Fibroblast of upper back skin (primary cell): Measurements from ENCODE around the gene BEAN1.
"Not testable (repeated sequence)": the region's sequence is repeated elsewhere in the genome, so short reads cannot be mapped to it uniquely, and the experiment has no call there.

ENCODE experiments used
- DNase-seq: peaks from one replicate; pipeline ENCODE4 v3.0.0-alpha.2; 2013

The BEAN1 gene

DNA sequence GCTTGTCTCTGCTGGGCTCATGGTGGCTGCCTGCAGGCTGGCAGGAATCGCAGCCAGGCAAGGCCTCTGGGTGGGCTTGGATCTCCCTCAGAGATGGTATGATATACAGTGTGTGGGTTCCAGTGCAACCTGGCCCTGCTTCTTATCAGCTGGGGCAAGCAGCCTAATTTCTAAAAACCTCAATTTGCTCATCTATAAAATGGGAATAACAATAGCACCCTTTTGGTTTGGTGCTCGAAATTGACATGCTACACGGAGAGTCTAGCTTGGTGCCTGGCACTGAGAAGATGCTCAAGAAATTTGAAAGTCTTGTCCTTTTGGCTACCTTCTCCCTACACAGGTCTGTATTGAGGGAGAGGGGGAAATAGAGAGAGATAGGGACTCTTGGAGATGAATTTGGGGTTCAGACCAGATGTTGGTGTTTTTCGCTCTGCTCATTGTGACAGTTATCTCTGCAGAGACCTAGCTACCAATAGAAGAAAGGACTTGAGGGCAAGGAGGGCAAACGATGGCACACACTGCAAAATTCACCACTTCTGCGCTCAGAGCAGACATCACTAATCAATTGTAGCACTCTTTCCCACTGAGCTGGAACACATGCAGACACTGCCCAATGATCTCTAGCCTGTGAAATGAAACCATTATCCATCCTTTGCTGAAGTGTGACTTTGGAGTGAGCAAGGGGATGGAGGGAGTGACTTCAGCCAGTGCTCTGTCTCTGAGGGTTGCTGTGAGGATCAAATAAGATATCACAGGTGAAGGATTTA lies 15.6 kb downstream of the BEAN1 start:
- no peak for DNase-seq

GRCh38 chr16:66443269-66443652 lies 16.2 kb downstream of the BEAN1 start:
- no peak for DNase-seq

GRCh38 chr16:66444049-66444481 lies 17.0 kb downstream of the BEAN1 start:
- no peak for DNase-seq

GRCh38 chr16:66446737-66447136 lies 19.6 kb downstream of the BEAN1 start:
- no peak for DNase-seq

DNA sequence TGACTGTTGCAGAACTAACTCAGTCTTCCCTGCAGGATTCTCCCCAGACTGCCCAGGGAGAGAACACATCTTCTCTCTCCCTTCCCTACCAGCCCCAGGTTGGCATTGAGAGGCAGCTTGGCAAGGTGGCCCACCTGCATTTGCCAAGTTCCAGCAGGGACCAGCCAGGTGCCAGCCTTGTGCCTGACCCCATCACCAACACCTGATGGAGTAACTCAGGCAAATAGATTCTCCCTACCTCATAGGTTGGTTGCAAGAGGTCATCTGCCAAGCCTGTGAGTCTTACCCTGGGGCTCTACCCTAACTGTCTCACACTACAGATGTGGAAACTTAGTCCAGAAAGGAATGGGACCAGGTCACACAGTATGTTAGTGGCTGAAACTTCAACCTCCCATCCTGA lies 20.4 kb downstream of the BEAN1 start:
- DNase-seq = no peak

DNA sequence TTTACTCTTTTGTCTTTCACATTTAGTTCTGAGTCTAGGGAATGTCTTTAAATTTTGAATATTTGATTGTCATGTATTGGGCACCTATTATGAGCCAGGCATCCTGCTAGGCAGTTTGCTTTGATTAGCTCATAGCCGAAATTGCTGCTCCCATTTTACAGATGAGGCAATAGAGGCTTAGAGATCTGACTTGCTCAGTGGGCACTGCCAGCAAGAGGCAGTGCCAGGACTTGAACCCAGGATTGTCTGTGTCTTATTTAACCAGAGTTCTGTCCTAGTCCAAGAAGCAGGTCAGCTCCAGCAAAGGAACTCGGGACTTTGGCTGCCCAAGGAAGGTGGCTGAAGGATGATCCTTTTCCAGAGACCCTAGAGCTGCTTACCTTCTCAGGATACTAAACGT lies 24.5 kb downstream of the BEAN1 start:
- DNase-seq = no peak

DNA sequence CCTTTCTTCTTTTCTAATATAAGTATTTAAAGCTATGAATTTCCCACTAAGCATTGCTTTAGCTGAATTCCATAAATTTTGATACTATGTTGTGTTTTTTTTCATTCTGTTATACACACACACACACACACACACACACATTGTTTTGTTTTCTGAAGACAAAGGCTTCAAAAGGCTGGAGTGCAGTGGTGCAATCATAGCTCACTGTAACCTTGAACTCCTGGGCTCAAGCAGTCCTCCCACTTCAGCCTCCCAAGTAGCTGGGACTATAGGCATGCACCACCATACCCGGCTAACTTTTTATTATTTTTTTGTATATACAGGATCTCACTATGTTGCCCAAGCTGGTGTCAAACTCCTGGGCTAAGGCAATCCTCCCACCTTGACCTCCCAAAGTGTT lies 26.1 kb downstream of the BEAN1 start:
- DNase-seq = not testable (repeated sequence)

DNA sequence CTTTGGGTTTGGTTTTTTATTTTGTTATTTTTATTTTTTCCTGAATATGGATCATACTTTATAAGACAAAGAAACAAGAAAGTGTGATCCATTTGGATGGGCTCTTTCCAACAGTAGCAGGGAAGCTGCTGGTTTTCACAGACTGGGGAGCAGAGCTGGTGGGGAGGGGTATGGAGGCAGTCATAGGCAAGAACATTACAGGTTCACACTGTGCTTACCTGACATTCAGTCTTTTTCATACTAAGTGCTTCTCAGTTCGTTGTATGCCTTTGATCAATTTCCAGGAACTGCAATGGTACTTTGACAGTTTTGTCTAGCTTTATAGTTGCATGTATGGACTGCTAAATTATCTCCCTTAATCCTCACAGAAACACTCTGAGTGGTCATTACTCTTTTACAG lies 27.7 kb downstream of the BEAN1 start:
- DNase-seq = no peak

- no peak for DNase-seq
Observed at GRCh38 chr16:66455970-66456369, 28.9 kb downstream of the BEAN1 start.

GRCh38 chr16:66457888-66458287 lies 30.8 kb downstream of the BEAN1 start:
- DNase-seq = peak; percentile 20

DNA sequence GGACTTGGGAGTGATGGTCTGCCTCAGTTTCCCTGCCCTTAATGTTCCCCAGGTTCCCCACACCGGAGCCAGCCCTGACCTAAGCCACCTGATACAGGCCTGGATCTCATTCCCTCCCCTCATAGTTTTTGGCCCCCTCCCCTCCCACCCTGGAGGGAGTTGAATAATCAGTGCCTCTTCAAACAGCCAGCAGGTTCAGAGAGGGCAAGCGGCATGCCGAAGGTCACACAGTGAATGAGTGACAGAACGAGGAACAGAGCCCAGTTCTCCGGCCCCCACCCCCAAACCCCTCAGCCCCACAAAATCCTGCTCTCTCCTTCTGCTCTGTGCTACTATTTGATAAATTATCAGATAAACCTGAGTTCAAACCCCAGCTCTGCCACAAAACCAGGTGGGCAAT lies 31.2 kb downstream of the BEAN1 start:
- DNase-seq = no peak

GRCh38 chr16:66458853-66459252 lies 31.8 kb downstream of the BEAN1 start:
- DNase-seq = no peak

- no peak for DNase-seq
Observed at GRCh38 chr16:66459878-66460277, 32.8 kb downstream of the BEAN1 start.

- no peak for DNase-seq
Observed at GRCh38 chr16:66460703-66461102, 33.6 kb downstream of the BEAN1 start.

GRCh38 chr16:66462912-66463311 lies 35.8 kb downstream of the BEAN1 start:
- DNase-seq = peak; percentile 36

DNA sequence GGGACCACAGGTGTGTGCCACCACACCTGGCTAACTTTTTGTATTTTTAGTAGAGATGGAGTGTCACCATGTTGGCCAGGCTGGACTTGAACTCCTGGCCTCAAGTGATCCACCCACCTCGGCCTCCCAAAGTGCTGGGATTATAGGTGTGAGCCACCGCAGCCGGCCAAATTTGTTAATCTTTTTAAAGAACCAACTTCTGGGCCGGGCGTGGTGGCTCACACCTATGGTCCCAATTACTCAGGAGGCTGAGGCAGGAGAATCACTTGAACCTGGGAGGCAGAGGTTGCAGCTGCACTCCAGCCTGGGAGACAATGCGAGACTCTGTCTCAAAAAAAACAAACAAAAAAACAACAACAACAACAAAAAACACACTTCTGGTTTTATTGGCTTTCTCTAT lies 38.9 kb downstream of the BEAN1 start:
- not testable (repeated sequence) for DNase-seq

DNA sequence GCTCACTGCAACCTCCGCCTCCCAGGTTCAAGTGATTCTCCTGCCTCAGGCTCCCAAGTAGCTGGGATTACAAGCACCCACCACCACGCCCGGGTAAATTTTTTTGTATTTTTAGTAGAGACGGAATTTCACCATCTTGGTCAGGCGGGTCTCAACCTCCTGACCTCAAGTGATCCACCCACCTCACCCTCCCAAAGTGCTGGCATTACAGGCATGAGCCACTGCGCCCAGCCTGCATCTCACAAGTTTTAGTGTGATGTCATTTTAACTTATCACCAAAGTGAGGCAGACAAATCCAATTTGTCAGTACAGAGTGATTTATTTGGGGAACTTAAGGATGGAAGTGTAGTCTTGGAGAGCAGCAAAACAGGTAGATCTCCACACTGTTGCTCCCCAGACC lies 39.5 kb downstream of the BEAN1 start:
- DNase-seq = not testable (repeated sequence)

DNA sequence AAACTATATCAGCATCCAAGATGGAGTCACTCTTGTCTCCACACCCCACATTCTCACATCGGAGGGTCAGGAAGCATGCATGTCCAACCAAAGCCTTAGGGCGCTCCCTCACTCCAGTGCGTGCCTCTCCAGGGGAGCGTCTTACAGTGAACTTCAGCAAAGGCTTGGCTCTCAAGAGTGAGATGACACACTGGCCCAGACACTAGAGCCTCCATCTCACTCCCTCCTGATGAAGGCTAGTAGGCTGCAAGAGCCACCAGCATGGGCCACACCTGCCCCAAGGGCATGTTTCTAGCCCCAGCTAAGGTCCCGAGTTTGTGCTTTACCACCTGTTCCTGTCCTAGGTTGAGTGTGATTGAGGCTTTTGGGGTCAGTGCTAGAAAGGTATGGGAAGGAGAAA lies 40.5 kb downstream of the BEAN1 start:
- no peak for DNase-seq

DNA sequence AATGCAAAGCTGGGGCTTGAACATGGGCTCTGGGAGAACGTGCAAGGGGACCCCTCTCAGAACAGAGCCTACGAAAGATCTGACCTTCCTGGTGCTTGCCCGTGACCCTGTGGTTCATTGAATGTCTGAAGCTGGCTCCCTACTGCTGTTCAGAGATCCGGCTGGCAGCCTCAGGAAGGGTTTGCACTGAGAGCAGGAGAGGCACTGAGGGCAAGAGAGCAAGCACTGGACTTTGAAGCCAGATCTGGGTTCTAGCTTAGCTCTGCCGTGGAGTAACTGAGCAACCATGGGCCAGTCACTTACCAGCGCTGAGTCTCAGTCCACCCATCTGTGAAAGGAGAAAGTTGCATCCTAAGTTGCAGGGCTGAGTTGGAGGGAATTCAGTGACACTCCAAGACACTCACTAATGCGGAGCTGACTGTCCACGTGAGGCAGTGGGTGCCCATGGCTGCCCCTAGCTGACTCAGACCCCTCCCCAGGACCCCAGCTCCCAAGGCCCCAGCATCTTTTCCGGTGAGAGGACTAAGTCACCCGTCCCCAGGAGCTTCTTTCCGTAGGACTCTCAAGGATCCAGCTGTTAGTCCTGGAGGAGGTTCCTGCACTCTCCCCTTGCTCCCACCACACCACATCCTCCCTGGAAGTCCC lies 41.3 kb downstream of the BEAN1 start:
- DNase-seq = no peak

DNA sequence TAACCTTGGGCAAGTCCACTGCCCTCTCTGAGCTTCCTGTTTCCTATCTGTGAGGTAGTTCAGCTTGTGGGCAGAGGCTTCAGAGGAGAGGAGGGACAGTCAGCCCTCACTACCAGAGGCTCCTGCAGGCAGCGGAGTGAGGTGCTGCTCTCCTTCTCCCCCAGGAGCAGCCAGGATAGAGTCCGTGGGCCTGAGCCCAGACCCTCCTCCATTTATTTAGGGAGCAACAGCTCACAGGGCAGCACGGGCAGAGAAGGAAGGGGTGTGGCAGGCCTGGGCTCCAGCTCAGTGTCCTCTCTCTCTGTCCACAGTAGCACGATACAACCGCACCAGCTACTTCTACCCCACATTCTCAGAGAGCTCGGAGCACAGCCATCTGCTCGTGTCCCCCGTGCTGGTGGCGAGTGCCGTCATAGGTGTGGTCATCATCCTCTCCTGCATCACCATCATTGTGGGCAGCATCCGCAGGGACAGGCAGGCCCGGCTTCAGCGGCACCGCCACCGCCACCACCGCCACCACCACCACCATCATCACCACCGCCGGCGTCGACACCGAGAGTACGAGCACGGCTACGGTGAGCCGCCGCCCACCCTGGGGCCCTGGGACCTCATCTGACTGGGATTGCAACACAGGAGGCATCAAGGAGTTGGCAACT lies 42.3 kb downstream of the BEAN1 start:
- DNase-seq = no peak

- no peak for DNase-seq
Observed at GRCh38 chr16:66469947-66470546, 43.0 kb downstream of the BEAN1 start.

- DNase-seq = no peak
Observed at GRCh38 chr16:66470556-66470955, 43.5 kb downstream of the BEAN1 start.

DNA sequence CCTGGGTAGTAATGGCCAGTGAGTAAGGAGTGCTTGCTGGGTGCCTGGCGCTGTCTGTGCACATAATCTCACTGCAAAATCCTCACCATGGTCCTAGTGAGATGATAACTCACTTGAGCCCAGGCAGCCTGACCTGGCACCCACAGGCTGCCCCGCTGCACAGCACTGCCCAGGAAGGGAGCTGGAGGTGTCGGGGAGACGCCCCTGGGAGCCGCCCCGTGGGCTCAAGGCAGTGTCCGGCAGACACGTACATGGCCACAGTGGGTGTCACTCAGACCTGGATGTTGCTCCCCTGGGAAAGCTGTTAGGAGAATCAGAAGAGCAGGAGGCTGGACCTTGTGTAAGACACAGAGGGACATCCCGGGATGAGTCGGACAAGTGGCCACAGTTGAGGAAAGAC lies 44.2 kb downstream of the BEAN1 start:
- no peak for DNase-seq
